MCF 10A (cell line): ENCODE data around the gene ATP5MG. TPM values are rescaled to one million over a fixed set of nuclear protein-coding genes. Genes with fewer than 3 reads are reported as not detected.

Source experiments
- Bru-seq: library from RNA; stranded (reverse); fragments of 400-500 nt; gene quantifications from one replicate; lab custom pipeline; 2021; lab: Mats Ljungman, UMichigan
- BruChase-seq, 2 experiments: library from RNA; stranded (reverse); fragments of 400-500 nt; gene quantifications; one replicate each; lab custom pipeline; 2021; lab: Mats Ljungman, UMichigan
- BruUV-seq: library from RNA; stranded (reverse); fragments of 400-500 nt; replicated peaks from 2 replicates; lab custom pipeline; 2021; lab: Mats Ljungman, UMichigan
- CTCF ChIA-PET: fragments of 300-600 bp; sonication (Branson Sonifier 250); formaldehyde crosslinking; extraction: SDS; loops from one replicate; lab custom pipeline; 2021; ENCODE audit warnings: antibody characterized with exemption, inconsistent platforms; lab: Yijun Ruan, JAX
- POLR2A ChIA-PET: fragments of 300-600, 350-650 bp; sonication (Branson Sonifier 250); formaldehyde crosslinking; extraction: SDS; loops from one replicate; lab custom pipeline; 2020; ENCODE audit warnings: antibody characterized with exemption, inconsistent platforms; lab: Yijun Ruan, JAX
- DNase-seq: peaks from one replicate; pipeline ENCODE4 v3.0.0-alpha.2; 2018; ENCODE audit not compliant: unreplicated experiment
- H3K27ac Mint-ChIP-seq: one replicate; pipeline ENCODE4 v1.8.0; 2022; ENCODE audit warnings: mild to moderate bottlenecking, low read depth, mixed read lengths; ENCODE audit not compliant: unreplicated experiment
- H3K27me3 Mint-ChIP-seq: one replicate; pipeline ENCODE4 v1.8.0; 2022; ENCODE audit warnings: mixed read lengths; ENCODE audit not compliant: insufficient read depth, unreplicated experiment
- H3K36me3 Mint-ChIP-seq: one replicate; pipeline ENCODE4 v1.8.0; 2022; ENCODE audit warnings: mild to moderate bottlenecking, moderate library complexity, mixed read lengths; ENCODE audit not compliant: insufficient read depth, unreplicated experiment
- H3K4me1 Mint-ChIP-seq: one replicate; pipeline ENCODE4 v1.8.0; 2022; ENCODE audit warnings: mixed read lengths; ENCODE audit not compliant: insufficient read depth, unreplicated experiment
- H3K4me3 Mint-ChIP-seq: one replicate; pipeline ENCODE4 v1.8.0; 2022; ENCODE audit warnings: mild to moderate bottlenecking, moderate library complexity, mixed read lengths; ENCODE audit not compliant: unreplicated experiment
- H3K9me3 Mint-ChIP-seq: one replicate; pipeline ENCODE4 v1.8.0; 2022; ENCODE audit warnings: mixed read lengths; ENCODE audit not compliant: unreplicated experiment
- intact Hi-C: fragments of 100-400 bp; cut with micrococcal nuclease; formaldehyde crosslinking; loops from 2 replicates; pipeline ENCODE4 v1.14.1; 2022
- long read RNA-seq: library from polyadenylated mRNA; stranded (forward); transcript quantifications from one replicate; pipeline ENCODE4 v2.0.0, GENCODE V29; 2022
- total RNA-seq: library from RNA; stranded (reverse); gene quantifications from 2 replicates; pipeline ENCODE4 v1.2.3, GENCODE V29; 2022
- TF ChIP-seq, protein P1 (sequence below): fragments of 200-600 bp; IDR thresholded peaks from one replicate; pipeline ENCODE4 v1.8.0; 2022; ENCODE audit warnings: antibody characterized with exemption, mild to moderate bottlenecking; ENCODE audit not compliant: unreplicated experiment

ATP5MG gene, protein sequence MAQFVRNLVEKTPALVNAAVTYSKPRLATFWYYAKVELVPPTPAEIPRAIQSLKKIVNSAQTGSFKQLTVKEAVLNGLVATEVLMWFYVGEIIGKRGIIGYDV
- 197 and 210 TPM in 2 replicates for total RNA-seq
- percentile 87 among the genes with signal in this experiment for Bru-seq, nascent RNA
- percentile 97 among the genes with signal in this experiment for BruChase-seq, experiment 1, labeled RNA remaining after a 6-hour chase
- percentile 94 among the genes with signal in this experiment for BruChase-seq, experiment 2, labeled RNA remaining after a 2-hour chase
- long read RNA-seq, transcript ATP5MG-204 (3 exons, 457 nt) = minor isoform, 5 of 494 reads
- long read RNA-seq, transcript ATP5MG-201 (3 exons, 1,577 nt) = major isoform, 477 of 494 reads
- long read RNA-seq, partial matches to known transcripts = 2 of 494 reads
- long read RNA-seq, other reads (novel, unspliced or antisense) = 4 of 494 reads

DNA sequence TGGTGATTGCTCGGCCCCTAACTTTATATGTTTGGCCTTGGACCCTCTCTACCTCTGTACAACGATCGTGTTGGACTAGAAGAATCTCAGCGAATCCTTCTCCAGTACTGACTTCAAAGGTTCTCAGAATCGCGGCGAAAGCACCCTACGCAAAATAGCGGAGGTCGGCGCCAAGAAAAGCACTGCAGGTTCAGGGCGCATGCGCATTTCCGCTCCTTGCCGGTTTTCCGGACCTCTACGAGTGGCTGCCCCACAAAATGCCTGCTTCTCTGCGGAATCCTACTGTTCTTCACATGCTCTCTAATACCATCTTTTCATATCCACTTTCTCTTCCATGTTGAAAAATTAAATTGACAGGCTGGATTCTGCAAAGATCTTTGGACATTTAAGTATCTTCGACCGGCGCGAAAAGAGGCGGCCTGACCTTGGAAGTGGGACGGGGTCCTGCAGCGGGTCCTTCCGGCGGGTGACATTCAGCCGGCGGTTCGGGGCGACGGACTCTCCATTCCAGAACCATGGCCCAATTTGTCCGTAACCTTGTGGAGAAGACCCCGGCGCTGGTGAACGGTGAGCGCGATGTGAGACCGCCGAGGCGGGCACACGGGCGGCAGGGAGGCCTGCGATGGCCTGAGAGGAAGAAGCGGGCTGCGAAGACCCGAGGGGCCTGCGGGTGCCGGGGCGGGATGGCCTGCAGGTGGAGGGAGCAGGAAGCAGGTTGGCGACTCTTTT, at the start of gene ATP5MG:
ATP5MG (plus strand) TSS at position 456 of the 729 bp plus-strand sequence; CDS start at position 516, 60 bp downstream.
- Mint-ChIP-seq H3K36me3 (peaks cover 28% of the 10 kb centered on the region), H3K4me3 (peak within 1 kb of the TSS; percentile 81), H3K27me3 (no peaks in the 10 kb centered on the region), H3K9me3 (no peaks in the 10 kb centered on the region), H3K4me1 (peaks cover 35% of the 10 kb centered on the region), H3K27ac (peak within 1 kb of the TSS; percentile 93)
- intact Hi-C loops = loop anchor here (1.0 kb wide), 2 partner anchors 36 to 87 kb away; no protein-coding TSS in a partner anchor
- ChIA-PET POLR2A (interaction anchor here (0.6 to 6.3 kb wide), 26 partner anchors 8 to 618 kb away, joined by 3 to 78 read pairs (median 4); partner anchors contain the start of genes KMT2A, MPZL3 and UBE4A), CTCF (interaction anchor here (0.6 to 1.7 kb wide), 6 partner anchors 11 to 256 kb away, joined by 3 to 11 read pairs (median 3); no protein-coding TSS in a partner anchor)
- DNase-seq = peak; percentile 92
- TF ChIP-seq, protein P1, sequence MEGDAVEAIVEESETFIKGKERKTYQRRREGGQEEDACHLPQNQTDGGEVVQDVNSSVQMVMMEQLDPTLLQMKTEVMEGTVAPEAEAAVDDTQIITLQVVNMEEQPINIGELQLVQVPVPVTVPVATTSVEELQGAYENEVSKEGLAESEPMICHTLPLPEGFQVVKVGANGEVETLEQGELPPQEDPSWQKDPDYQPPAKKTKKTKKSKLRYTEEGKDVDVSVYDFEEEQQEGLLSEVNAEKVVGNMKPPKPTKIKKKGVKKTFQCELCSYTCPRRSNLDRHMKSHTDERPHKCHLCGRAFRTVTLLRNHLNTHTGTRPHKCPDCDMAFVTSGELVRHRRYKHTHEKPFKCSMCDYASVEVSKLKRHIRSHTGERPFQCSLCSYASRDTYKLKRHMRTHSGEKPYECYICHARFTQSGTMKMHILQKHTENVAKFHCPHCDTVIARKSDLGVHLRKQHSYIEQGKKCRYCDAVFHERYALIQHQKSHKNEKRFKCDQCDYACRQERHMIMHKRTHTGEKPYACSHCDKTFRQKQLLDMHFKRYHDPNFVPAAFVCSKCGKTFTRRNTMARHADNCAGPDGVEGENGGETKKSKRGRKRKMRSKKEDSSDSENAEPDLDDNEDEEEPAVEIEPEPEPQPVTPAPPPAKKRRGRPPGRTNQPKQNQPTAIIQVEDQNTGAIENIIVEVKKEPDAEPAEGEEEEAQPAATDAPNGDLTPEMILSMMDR = no peak
- BruUV-seq = no TSS peak

DNA sequence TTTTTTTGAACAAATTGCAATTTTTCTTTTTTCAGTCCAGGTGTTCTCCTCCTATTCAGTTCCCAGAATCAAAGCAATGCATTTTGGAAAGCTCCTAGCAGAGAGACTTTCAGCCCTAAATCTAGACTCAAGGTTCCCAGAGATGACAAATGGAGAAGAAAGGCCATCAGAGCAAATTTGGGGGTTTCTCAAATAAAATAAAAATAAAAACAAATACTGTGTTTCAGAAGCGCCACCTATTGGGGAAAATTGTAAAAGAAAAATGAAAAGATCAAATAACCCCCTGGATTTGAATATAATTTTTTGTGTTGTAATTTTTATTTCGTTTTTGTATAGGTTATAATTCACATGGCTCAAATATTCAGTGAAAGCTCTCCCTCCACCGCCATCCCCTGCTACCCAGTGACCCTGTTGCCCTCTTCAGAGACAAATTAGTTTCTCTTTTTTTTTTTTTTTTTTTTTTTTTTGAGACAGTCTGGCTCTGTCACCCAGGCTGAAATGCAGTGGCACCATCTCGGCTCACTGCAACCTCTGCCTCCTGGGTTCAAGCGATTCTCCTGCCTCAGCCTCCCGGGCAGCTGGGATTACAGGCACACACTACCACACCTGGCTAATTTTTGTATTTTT, 48.2 kb upstream of the ATP5MG start:
- ChIA-PET POLR2A (interaction anchor here (1.0 kb wide), 1 partner anchor 62 kb away, joined by 3 read pairs; no protein-coding TSS in a partner anchor), CTCF (interaction anchor here (0.6 to 4.4 kb wide), 20 partner anchors 10 to 539 kb away, joined by 3 to 36 read pairs (median 4); partner anchors contain the start of gene CD3D)
- DNase-seq = peak; percentile 43
- no TSS peak for BruUV-seq
- TF ChIP-seq, protein P1 = peak; percentile 51
- H3K27ac Mint-ChIP-seq = no peak overlapping the region
- no peaks in the 10 kb centered on the region for H3K4me1 Mint-ChIP-seq
- peaks cover 6% of the 10 kb centered on the region for H3K36me3 Mint-ChIP-seq
- peaks cover 32% of the 10 kb centered on the region for H3K27me3 Mint-ChIP-seq
- H3K9me3 Mint-ChIP-seq = no peaks in the 10 kb centered on the region
- no peak overlapping the region for H3K4me3 Mint-ChIP-seq
- intact Hi-C loops = loop anchor here (1.0 kb wide), 3 partner anchors 57 to 208 kb away; no protein-coding TSS in a partner anchor

DNA sequence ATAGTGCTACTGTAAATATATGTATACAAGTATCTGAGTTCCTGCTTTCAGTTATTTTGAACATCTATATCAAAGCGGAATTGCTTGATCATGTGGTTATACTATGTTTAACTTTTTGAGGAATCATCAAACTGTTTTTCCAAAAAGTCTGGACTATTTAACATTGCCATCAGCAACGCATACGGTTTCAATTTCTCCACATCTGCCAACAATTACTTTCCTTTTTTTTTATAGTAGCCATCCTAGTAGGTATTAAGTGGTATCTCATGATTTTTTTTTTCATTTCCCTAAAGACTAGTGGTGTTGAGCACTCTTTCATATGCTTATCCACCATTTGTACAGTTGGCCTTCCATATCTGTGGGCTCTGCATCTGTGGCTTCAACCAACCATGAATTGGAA, 43.3 kb upstream of the ATP5MG start:
- intact Hi-C loops = no loop called here
- H3K4me3 Mint-ChIP-seq = no peak overlapping the region
- H3K36me3 Mint-ChIP-seq = peaks cover 6% of the 10 kb centered on the region
- DNase-seq = no peak
- ChIA-PET CTCF (no interaction called here), POLR2A (interaction anchor here (0.6 to 1.5 kb wide), 2 partner anchors 85 to 94 kb away, joined by 3 read pairs; partner anchors contain the start of gene MPZL2)
- H3K27ac Mint-ChIP-seq = no peak overlapping the region
- BruUV-seq = no TSS peak
- H3K27me3 Mint-ChIP-seq = peaks cover 12% of the 10 kb centered on the region
- TF ChIP-seq, protein P1 = no peak
- H3K4me1 Mint-ChIP-seq = no peaks in the 10 kb centered on the region
- H3K9me3 Mint-ChIP-seq = no peaks in the 10 kb centered on the region
